ENCODE results near the gene BTC. TPM values are rescaled to one million over a fixed set of nuclear protein-coding genes. Genes with fewer than 3 reads are reported as not detected.
"Not testable (repeated sequence)": the region's sequence is repeated elsewhere in the genome, so short reads cannot be mapped to it uniquely, and the experiment has no call there.

BTC gene
- total and polyA plus RNA-seq, 8 donors = 1.2 to 3.7 (median 1.6) TPM

- ATAC-seq (no peak), FAIRE-seq (no peak)
Measured at GRCh38 chr4:74823194-74823593, 28.9 kb upstream of the BTC start.

GRCh38 chr4:74822603-74823002 is 28.3 kb upstream of the BTC start:
- FAIRE-seq = no peak
- 81 to 92% methylated on average over 2 of the region's 2 CpGs for WGBS, 2 donors

More at GRCh38 chr4:74823194-74823593, 28.9 kb upstream of the BTC start:
- no peaks in the 10 kb centered on the region for H3K27me3 ChIP-seq
- no peaks in the 10 kb centered on the region for H3K4me1 ChIP-seq
- TF ChIP-seq CTCF (IDR thresholded peaks at IDR 0.05) = no peak
- H3K4me3 ChIP-seq = no peak overlapping the region
- 26 to 40% methylated on average over 1 of the region's 1 CpG for WGBS, 2 donors
- intact Hi-C loops (cut with DNase I) = no loop called here
- DNase-seq = no peak
- H3K9me3 ChIP-seq = no peaks in the 10 kb centered on the region
- no peaks in the 10 kb centered on the region for H3K36me3 ChIP-seq
- H3K27ac ChIP-seq = no peak overlapping the region

GRCh38 chr4:74821541-74821940 is 27.2 kb upstream of the BTC start:
- Histone ChIP-seq H3K4me3 (no peak overlapping the region), H3K36me3 (no peaks in the 10 kb centered on the region), H3K27ac (no peak overlapping the region), H3K4me1 (no peaks in the 10 kb centered on the region), H3K27me3 (no peaks in the 10 kb centered on the region), H3K9me3 (no peaks in the 10 kb centered on the region)
- intact Hi-C loops (cut with DNase I) = no loop called here
- ATAC-seq (no peak), DNase-seq (no peak), FAIRE-seq (no peak)
- no peak for TF ChIP-seq CTCF (IDR thresholded peaks at IDR 0.05)

More at GRCh38 chr4:74822603-74823002, 28.3 kb upstream of the BTC start:
- DNase-seq (no peak), ATAC-seq (no peak)
- H3K27ac ChIP-seq = no peak overlapping the region
- H3K4me1 ChIP-seq = no peaks in the 10 kb centered on the region
- intact Hi-C loops (cut with DNase I) = no loop called here
- H3K27me3 ChIP-seq = no peaks in the 10 kb centered on the region
- TF ChIP-seq CTCF (IDR thresholded peaks at IDR 0.05) = no peak
- H3K9me3 ChIP-seq = no peaks in the 10 kb centered on the region
- H3K36me3 ChIP-seq = no peaks in the 10 kb centered on the region
- H3K4me3 ChIP-seq = no peak overlapping the region

GRCh38 chr4:74814052-74814451 is 19.7 kb upstream of the BTC start:
- DNase-seq = no peak
- no peaks in the 10 kb centered on the region for H3K4me1 ChIP-seq
- FAIRE-seq = no peak
- H3K36me3 ChIP-seq = no peaks in the 10 kb centered on the region
- no peak for ATAC-seq
- no peak overlapping the region for H3K4me3 ChIP-seq
- intact Hi-C loops (cut with DNase I) = no loop called here
- H3K27me3 ChIP-seq = no peaks in the 10 kb centered on the region
- no peak overlapping the region for H3K27ac ChIP-seq
- H3K9me3 ChIP-seq = no peaks in the 10 kb centered on the region
- no peak for TF ChIP-seq CTCF (IDR thresholded peaks at IDR 0.05)

GRCh38 chr4:74812056-74812455 is 17.7 kb upstream of the BTC start:
- DNase-seq; H3K27me3 ChIP-seq; intact Hi-C loops (cut with DNase I); H3K4me3 ChIP-seq; H3K4me1 ChIP-seq; H3K9me3 ChIP-seq; FAIRE-seq; ATAC-seq; H3K27ac ChIP-seq; H3K36me3 ChIP-seq: not testable (repeated sequence)
- 57 to 77% methylated on average over 3 of the region's 3 CpGs for WGBS, 2 donors

GRCh38 chr4:74805601-74806000 is 11.3 kb upstream of the BTC start:
- FAIRE-seq (no peak), ATAC-seq (no peak), DNase-seq (no peak)
- no peak for TF ChIP-seq CTCF (IDR thresholded peaks at IDR 0.05)
- H3K4me3 ChIP-seq = no peak overlapping the region
- no peaks in the 10 kb centered on the region for H3K36me3 ChIP-seq
- no peaks in the 10 kb centered on the region for H3K27me3 ChIP-seq
- no peaks in the 10 kb centered on the region for H3K4me1 ChIP-seq
- no peaks in the 10 kb centered on the region for H3K9me3 ChIP-seq
- 43 to 46% methylated on average over 2 of the region's 2 CpGs for WGBS, 2 donors
- intact Hi-C loops (cut with DNase I) = no loop called here
- no peak overlapping the region for H3K27ac ChIP-seq
